ENCODE results near the gene ELL.

ELL gene

DNA sequence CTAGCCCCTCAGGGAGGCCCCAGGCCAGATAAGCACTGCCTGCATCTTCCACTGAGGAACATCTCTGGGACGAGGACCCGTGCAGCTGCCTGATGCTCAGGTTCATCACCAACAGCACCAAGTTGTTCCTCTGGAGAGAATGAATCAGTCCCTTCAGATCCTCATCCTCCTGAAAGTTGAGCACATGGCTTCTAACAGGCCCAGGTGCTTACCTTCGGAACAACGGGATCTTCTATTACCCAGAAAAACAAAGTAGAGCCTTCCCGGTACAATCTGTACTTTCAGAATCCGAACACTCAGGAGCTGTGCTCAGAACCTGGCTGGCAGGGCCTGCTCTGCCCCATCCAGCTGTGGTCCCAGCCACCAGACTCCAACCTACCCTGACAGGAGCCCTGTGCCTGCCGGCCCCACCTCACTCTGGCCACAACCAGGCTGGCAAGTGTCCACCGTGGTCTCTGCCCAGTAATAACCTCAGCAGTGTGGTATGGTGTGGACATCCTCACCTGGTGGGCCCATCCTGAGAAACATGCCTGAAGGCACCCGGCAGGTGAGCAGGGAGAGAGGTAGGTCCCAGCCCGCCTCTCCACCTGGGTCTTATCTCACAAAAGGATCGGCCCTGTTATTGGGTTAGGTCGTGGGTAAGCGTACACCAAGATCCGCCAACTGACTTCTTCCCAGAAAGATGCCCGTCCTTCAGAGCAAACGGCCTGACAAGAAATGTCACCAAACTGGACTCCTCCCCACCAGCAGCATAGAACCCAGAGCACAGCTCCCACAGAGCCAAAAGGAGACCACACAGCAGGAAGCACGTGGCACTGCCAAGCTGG, 34.1 kb downstream of the ELL start:
- no peak for DNase-seq

DNA sequence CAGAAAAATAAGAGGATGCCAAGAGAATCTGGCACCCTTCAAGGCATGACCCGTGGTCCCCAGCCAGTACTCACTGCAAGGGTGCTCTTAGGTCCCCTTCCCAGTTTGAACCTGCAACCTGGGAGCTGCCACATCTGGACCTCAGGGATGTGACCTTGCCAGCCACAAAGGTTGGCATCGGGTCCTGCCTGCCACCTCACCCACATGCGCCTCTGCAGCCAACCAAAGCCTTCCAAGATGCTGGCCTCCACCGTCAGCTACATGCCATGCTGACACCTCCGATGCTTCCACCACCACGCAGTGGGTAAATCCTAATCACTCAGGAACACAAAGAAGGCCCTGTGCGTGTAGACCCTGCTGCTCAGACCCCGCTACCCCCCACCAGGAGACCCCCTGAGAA, 35.1 kb downstream of the ELL start:
- no peak for DNase-seq

DNA sequence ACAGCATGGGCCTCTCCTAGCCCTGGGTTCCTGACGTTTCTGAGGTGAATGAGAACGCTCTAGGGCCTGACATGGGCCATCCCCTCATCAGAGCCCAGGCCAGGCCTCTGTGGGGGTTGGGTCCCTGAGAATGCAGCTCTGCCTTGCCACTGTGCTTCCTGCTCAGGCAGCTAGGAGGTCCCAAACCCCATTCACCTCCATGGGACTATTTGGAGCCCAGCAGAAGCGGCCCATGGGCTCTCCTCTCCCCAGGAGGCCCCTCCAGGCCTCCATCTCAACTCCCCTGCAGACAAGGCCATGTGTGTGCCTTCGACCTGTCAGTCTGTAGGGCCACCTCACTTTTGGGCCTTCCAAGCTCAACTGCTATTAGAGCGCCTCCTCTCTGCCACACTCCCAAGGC, 36.9 kb downstream of the ELL start:
- no peak for DNase-seq

DNA sequence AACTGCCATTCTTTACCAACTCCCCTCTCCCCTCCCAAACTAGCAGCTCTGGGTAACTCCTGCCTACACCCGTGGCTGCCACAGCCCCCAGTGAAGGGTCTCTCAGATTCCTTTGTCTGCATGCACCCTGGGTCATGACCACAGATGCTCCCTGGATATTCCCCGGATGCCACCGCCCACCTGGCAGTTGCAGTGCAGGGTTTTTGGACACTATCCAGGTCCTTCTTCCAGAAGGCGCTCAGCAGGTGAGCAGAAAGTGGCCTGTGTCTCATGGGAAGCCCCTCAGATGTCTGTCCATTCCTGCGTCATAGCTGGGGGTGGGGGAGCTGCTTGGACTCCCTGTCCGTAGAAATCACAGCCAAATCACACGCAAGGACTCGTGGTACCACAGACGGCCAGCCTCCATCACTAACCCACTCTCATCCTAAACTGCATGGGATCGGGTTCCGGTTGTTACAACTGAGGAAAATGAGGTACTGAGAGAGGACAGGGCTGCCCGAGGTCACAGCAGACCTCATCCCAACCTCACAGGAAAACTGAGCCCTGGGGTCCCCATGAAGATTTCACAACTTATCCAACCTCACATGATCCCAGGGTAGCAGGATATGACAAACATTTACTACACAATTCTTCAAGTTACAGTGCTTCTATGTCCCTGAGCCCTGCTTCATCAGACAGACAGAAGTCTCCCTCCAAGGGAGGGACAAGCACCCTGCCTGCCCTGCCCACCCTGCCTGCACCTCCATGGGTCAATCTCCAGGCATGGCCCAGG, 38.6 kb downstream of the ELL start:
- no peak for DNase-seq

DNA sequence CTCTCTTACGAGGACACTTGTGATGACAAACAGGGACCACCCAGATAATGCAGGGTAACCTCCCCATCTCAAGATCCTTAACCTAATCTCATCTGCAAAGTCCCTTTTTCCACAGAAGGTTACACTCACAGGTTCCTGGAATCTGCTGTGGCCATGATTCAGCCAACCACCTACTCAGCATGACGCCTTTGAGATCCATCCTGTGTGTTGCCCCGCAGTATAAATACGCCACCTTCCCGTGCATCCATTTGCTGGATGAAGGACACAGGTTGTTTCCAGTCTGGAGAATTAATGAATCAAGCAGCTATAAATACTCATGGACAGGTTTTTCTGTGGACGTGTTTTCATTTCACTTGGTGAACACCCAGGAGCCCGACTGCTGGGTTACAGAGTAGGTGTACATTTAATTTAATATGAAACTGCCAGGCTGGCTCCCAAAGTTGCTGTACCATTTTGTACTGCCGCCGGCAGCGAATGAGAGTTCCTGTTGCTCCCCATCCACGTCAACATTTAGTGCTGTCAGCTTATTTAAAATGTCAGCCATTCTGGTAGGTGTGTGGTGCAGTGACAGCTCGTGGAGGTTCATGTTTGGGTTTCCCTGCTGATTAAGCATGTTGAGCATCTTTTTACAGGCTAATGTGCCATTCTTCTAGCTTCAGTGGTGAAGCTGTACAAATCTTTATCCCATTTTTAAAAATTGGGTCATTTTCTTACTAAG, 40.2 kb downstream of the ELL start:
- DNase-seq = no peak

DNA sequence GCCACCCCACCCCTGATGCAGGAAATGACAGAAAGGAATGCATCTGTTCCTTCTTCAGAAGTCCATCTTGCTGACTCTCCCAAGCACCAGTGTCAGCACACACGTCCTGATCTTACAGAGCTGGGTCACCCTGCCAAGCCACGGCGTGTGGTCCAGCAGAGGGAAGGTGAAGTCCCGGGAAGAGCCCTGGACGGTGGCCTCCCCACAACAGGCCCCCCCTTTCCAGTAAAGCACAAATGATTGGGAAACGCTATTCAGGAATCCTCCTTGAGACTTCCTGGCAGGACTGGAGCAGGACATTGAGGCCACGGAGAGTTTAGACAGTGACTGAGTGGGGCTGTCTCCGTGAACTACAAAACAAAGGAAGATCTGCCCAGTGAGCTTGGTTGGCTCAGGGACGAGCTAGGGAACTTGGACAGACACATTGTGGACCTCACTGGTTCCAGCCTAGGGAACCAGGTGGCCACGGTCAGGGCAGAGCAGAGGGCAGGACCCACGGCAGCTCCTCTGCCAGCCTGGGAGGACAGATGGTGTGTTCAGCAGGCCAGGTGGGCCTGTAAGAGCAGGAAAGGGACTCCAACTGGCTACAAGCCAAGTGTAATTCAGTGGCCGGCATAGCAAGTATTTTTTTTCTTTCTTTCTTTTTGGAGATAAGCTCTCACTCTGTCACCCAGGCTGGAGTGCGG, 41.7 kb downstream of the ELL start:
- no peak for DNase-seq

DNA sequence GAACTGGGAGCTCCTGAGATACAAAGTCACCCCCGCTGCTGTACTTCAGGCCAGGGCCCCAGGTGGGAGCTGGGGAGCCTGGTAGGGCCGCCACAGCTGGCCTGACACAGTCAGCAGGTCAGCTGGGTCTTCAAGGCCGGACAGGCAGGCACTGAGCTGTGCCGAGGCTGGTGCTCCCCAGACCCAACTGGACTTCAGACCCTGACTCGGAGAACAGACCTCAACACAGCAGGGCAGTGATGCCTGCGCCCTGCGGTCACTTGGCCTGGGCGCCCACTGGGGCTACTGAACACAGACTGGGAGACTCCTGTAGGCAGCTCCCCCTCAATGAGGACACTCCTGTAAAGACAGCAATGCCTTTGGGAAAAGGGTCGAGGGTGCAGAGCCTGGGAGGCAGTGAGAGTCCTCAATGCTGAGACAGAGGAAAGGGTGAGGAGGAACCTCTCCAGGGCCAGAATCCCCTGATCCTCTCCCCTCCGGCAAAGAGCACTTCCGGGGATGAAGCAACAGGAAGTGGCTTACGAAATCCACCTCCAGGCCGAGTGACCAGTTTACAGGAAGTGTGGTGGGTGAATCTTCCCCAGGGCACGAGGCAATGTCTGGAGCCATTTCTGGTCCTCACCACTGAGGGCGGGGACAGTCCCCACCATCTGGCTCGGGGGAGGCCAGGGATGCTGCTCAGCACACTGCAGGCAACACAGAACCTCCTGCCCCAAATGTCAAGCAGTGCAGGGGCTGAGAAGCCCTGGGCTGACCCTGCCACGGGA, 43.1 kb downstream of the ELL start:
- DNase-seq = peak; percentile 29 to 50

DNA sequence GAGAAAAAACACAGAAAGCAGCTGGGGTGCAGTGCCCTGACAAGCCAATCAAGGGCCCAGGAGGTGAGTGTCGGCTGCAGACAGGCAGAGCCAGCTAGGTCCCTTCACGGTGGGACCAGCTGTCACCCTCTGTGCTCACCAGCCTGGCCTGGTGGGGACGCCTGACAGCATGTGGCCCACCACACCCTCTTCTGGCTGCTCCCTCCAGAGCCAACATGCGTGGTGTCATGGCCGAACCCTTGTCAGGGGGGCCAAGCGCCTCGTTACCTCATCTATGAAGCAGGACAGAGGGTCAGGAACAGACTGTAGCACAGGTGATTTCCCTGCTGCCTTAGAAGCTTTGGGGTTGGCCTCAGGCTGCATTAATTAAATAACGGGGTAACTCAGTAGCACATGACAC, 43.9 kb downstream of the ELL start:
- DNase-seq = no peak

DNA sequence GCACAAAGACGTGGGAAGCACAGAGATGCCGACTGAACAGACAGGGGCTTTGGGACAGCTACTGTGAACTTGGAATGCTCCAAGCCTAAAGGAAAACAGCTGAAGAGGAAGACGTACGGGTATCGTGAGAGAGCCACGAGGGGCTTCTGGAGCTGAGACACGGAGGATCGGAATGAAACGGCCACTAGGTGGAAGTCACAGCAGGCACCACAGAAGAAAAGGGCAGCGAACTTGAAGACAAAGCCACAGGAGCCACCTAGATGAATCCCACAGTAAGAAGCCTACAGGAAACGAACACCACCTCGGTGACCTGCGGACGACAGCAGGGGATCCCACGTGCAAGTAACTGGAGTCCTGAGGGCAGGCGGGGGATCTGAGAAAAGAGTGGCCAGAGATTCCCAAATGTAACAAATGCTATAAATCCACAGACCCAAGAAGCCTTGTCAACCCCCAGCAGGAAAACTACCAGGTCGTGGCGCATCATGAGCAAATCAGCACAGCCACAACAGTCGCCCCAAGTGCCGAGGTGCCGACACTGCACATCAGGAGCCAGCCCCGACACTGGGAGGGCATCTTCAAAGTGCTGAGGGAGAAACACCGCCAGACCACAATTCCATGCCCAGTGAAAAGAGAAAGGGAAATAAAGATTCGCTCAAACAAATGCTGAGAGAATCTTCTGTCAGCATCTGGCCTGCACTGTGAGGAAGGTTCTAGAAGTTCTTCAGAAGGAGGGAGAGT, 44.7 kb downstream of the ELL start:
- no peak for DNase-seq

DNA sequence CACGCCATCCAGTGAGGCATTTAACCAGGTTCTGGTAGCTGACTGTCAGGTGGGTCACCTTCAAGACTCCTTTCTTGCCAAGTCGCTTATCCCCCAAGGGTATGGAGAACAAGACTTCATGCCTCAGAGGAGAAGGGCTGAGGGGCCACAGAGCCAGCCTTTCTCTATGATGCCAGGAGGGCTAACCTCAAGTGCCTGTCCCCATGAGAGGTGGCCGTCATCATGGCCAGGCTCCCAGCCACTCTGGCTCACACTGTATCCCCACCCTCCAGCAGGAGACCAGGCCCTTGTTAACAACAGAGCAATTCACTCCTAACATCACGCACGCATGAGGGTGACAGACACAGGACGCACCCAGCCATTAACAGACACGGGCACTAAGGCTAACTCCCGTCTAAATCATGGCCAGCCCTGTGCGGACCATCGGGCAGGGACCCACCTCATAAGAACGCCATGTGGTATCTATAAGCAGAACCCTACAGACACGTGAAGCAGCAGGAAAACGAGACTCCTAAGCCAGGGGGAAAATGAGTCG, 45.3 kb downstream of the ELL start:
- DNase-seq = no peak

DNA sequence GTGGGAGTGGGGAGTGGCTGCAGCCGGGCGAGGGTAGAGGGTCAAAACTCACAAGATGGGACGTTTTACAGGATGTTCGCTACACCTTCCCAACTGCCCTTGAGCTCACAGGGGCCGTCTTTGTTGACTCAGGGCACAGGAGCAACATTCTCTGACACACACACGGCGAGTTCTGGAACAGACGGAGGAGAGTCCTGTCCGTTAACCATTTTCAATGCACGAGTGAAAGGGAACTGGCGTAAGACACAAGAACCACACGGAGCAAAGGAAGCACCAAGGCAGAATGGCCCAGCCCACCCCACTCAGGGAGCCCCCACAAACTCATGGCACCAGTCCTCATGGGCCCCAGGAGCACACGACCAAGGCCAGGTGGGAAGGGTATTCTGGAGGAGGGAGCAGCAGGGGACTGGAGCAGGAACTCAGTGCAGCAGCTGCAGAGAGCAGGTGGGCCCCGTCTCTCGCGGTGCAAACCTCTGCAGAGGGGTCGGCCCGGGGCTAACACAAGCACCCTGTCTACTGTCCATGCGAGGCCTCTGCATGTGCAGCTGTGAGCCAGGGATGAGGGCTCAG, 46.0 kb downstream of the ELL start:
- DNase-seq = no peak

DNA sequence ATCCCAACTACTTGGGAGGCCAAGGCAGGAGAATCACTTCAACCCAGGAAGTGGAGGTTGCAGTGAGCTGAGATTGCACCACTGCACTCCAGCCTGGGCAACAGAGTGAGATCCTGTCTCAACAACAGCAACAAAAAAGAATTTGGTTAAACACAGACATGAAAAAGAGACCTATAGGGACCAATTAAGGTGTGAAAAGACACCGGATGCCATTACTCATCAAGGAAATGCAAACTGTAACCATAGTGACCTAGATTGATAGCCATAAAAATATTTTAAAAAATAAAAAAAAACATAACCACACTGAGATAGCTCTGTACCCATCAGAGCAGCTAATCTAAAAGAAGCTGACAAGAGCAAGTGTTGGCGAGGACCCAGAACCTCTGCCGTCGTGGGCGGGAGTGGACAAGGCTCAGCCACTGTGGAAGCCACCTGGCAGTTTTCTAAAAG, 46.8 kb downstream of the ELL start:
- no peak for DNase-seq

DNA sequence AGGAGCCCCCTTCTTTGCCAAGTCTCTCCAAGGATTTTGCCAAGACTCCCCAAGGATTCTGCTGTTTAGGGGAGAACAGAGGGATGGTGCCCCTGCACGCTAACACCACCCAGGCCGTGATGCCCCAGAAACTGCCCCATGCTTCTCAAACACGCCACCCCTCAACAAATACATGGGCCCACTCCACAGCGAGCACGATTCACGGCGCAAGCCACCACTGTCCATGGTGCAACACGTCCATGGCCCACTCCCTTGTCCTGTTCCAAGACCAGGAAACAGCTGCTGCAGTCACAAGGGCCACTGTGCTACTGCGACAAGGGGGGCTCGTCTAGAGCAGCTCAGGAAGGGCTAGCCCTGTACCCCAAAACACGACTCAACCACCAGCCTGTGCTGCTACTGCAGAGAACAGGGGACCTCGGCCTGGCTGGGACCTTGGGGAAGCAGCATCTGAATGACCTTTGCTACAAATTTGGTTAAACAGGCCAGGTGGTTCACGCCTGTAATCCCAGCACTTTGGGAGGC, 47.4 kb downstream of the ELL start:
- no peak for DNase-seq

DNA sequence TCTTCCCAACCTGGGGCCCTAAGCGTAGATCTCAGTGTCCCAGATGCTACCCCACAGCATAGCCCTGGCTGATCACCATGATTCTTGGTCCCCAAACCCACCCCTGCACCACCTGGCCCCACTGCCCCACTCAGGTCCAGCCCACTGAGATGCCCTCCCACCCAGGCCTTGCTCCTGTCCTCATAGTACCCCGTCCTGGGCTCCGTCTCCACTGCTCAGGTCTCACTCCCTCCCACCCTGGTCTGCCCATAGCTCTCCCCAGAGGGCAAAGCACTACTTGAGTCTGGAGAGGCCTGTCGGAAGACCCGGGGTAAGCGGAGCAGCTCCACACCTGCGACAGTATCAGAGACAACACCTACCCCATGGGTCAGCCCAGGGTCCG, 48.2 kb downstream of the ELL start:
- DNase-seq = no peak

DNA sequence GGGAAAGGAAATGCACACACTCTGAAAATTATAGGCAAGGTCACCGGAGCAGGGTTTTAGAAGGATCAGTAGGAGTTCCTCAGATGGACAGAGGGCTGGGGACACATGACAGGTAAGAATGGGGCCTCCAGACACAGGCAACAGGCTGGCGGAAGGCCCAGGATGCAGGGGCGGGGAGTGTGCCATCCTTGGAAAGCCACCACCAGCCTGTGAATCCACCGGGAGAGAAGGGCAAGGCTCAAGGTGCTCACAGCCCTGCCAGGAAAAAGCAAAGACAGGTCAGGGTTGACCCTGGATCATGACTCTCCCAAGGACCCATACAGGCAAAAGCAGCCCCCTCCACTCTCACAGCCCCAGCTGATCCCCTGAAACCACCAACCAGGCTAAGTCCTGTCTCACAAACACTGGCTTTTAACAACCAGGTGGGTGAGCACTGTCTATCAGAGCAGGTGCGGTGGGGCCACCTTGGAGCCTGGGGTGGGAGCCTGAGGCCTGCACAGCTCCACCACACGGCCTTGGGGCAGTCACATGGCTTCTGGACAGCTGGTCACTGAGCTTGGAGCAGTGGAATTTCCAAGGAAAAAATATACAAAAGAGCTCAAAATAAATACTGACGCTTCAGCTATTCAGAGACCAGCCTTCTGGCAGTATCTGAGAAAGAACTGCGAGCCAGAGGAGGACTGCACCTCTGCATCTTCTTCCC, 48.7 kb downstream of the ELL start:
- no peak for DNase-seq

DNA sequence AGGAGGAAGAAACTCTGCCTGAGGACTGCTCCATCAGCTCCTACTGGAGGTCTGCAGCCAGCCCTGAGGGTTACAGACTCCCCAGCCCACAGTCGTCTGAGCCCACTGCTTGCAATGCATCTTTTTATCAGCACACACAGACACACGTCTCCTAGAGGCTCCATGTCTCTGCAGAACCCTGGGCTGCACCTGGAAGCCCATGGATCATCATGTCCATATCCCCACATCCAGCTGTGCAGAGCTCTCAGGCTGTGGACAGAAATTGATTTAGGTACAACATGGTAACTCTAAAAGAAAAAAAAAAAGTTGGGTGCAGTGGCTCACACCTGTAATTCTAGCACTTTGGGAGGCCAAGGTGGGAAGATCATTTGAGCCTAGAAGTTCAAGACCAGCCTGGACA, 51.1 kb downstream of the ELL start:
- no peak for DNase-seq

DNA sequence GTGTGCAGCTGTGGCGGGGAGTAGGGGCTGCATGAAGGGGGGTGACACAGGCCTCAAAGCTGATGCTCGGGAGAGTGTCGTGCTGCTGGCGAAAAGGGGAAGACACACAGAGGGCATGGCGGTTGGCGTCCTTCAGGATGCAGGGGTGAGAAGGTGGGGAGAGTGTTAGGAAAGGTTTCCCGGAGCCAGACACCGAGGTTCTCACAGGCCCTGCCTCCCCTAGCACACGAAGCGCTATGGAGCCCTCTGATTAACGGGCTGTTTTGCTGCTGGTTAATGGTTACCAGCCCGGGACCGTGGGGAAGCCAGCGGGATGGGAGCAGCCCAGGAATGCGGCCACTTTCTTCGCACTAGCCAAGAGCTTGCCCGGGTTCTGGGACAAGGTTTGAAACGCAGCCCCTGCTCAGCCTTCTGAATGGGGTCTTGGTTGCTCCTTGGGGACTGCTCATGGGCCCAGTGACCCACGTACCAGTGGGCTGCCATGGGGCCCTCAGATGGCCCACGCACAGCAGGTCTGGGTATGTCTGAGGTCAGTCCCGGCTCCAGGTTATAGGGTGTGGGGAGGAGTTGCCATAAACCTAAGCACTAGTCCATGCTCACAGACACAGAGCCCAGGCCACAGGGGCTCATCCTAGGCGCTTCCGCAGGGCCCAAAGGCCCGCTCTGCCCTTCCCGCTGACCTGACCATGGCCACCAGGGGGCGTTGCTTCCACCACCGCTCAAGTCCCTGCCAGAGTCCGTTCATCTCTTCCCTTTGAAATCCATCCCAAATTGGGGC, 52.6 kb downstream of the ELL start:
- peak; percentile 26 to 64 for DNase-seq

DNA sequence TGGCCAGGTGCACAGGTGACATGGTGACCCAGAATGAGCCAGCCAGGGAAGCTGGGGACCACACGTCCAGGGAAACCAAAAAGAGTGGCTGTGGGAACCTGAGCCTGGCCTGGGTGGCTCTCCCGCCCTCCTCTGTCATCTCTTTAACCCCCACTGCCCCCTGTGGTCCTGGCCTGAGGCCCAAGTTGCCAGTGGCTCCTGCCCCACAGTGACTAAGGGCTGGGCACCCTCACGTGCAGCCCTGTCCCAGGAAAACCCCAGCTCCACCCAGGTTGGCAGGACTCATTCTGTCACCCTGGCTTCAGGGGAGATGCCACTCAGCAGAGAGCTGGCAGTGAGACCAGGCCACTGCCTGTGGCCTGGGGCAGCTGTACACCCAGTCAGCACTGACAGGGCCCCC, 53.4 kb downstream of the ELL start:
- DNase-seq = no peak

DNA sequence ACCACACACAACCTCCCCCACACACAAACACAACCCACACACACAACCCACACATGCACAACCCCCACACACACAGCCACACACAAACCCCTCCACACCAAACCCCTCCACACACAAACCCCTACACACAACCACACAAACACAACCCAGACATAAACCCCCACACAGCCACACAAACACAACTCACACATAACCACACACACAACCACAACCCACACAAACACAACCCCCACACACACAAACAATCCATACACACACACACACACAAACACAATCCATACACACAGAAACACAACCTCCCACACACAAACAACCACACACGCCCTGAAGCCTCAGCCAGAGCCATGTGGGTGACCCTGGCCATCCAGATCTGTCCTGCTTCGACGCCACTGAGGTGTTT, 53.9 kb downstream of the ELL start:
- no peak for DNase-seq
